VCaP (cell line): ENCODE data around the gene CNIH3.

ENCODE experiments used
- H3K27ac ChIP-seq: fragments of 450-650 bp; 2 replicates; pipeline ENCODE4 v1.5.1; 2017
- CTCF ChIP-seq: fragments of 450-650 bp; conservative IDR thresholded peaks from 2 replicates; pipeline ENCODE4 v1.5.1; 2017; ENCODE audit warnings: mild to moderate bottlenecking, moderate library complexity

CNIH3 gene

GRCh38 chr1:224637515-224637914 is 21.4 kb downstream of the CNIH3 start:
- no peak overlapping the region for H3K27ac ChIP-seq
- TF ChIP-seq CTCF, result no peak

GRCh38 chr1:224637936-224638335 is 21.8 kb downstream of the CNIH3 start:
- H3K27ac ChIP-seq, result no peak overlapping the region
- TF ChIP-seq CTCF, result no peak

GRCh38 chr1:224639426-224639975 is 23.4 kb downstream of the CNIH3 start:
- TF ChIP-seq CTCF, result no peak
- peak overlapping the region; percentile 70 for H3K27ac ChIP-seq

- TF ChIP-seq CTCF, result no peak
- H3K27ac ChIP-seq, result peak overlapping the region; percentile 70
Measured at GRCh38 chr1:224640018-224640417, 23.9 kb downstream of the CNIH3 start.

GRCh38 chr1:224640587-224640986 is 24.5 kb downstream of the CNIH3 start:
- H3K27ac ChIP-seq, result peak overlapping the region; percentile 70
- TF ChIP-seq CTCF, result no peak

- peak; percentile 78 for TF ChIP-seq CTCF
- no peak overlapping the region for H3K27ac ChIP-seq
Measured at GRCh38 chr1:224641030-224641429, 24.9 kb downstream of the CNIH3 start.

GRCh38 chr1:224643653-224644052 is 27.5 kb downstream of the CNIH3 start:
- TF ChIP-seq CTCF, result no peak

More at GRCh38 chr1:224643653-224644052, 27.5 kb downstream of the CNIH3 start:
- H3K27ac ChIP-seq, result no peak overlapping the region
